GM12878 (cell line): ENCODE measurements around the gene ISOC2.

ENCODE experiments used
- ATF2 ChIP-seq: IDR thresholded peaks from 2 replicates; pipeline ENCODE4 v1.6.1; 2012; ENCODE audit warnings: low read length, inconsistent platforms
- GATAD2B ChIP-seq: fragments of 450-650 bp; conservative IDR thresholded peaks from 2 replicates; pipeline ENCODE4 v1.6.1; 2017; ENCODE audit warnings: low read depth, mild to moderate bottlenecking, moderate library complexity
- MAX ChIP-seq: IDR thresholded peaks from 2 replicates; pipeline ENCODE4 v1.6.1; 2012; ENCODE audit warnings: low read depth, low read length, improper control_type of control experiment
- PAX8 ChIP-seq: fragments of 450-650 bp; IDR thresholded peaks from 2 replicates; pipeline ENCODE4 v1.6.1; 2017; ENCODE audit warnings: mild to moderate bottlenecking, moderate library complexity
- POLR2AphosphoS5 ChIP-seq: IDR thresholded peaks from 2 replicates; pipeline ENCODE4 v1.6.1; 2011; ENCODE audit warnings: mild to moderate bottlenecking, low read length, inconsistent platforms
- RAD51 ChIP-seq: fragments of 450-650 bp; IDR thresholded peaks from 2 replicates; pipeline ENCODE4 v1.6.1; 2016; ENCODE audit warnings: moderate library complexity, mild to moderate bottlenecking, inconsistent platforms
- TCF3 ChIP-seq: IDR thresholded peaks from 2 replicates; pipeline ENCODE4 v1.6.1; 2012; ENCODE audit warnings: low read depth, mild to moderate bottlenecking, low read length, borderline replicate concordance; ENCODE audit not compliant: insufficient read depth
- YY1 ChIP-seq: IDR thresholded peaks from 2 replicates; pipeline ENCODE4 v1.6.1; 2011; ENCODE audit warnings: low read depth, mild to moderate bottlenecking, low read length
- ZNF217 ChIP-seq: fragments of 450-650 bp; IDR thresholded peaks from 2 replicates; pipeline ENCODE4 v1.6.1; 2017; ENCODE audit warnings: antibody characterized with exemption, mild to moderate bottlenecking

GRCh38 chr19:55462722-55463121, 1.3 kb upstream of the ISOC2 start:
- TF ChIP-seq POLR2AphosphoS5 (no peak), YY1 (no peak), ZNF217 (no peak), RAD51 (no peak), TCF3 (no peak), GATAD2B (no peak), PAX8 (no peak), MAX (no peak), ATF2 (no peak)
